Keratinocyte (primary cell): ENCODE measurements around the gene ANO10. TPM values are rescaled to one million over a fixed set of nuclear protein-coding genes. Genes with fewer than 3 reads are reported as not detected.

Source experiments
- DNase-seq: peaks from one replicate; pipeline ENCODE4 v3.0.0-alpha.2; 2011; ENCODE audit warnings: low read depth, missing footprints, low spot score
- FAIRE-seq: peaks from 2 replicates; lab custom pipeline; 2011; peaks lifted over from hg19 to GRCh38; lab: Jason Lieb, UNC
- H2AFZ ChIP-seq: 2 replicates; pipeline ENCODE4 v1.6.0; 2012; ENCODE audit warnings: low read length, control low read depth, inconsistent platforms; ENCODE audit not compliant: control insufficient read depth
- H3K27ac ChIP-seq: 2 replicates; pipeline ENCODE4 v1.5.1; 2011; ENCODE audit warnings: low read length; ENCODE audit not compliant: control insufficient read depth, insufficient read depth
- H3K27me3 ChIP-seq: 3 replicates; pipeline ENCODE4 v1.6.0; 2011; ENCODE audit warnings: low read length; ENCODE audit not compliant: control insufficient read depth, insufficient read depth; ENCODE audit errors: extremely low read depth
- H3K36me3 ChIP-seq, 2 experiments: 2 replicates in 1 of 2; 3 replicates in 1 of 2; pipeline ENCODE4 v1.5.1; 2011; ENCODE audit warnings: low read length in 2 of 2, mild to moderate bottlenecking in 1 of 2; ENCODE audit not compliant: control insufficient read depth in 2 of 2, insufficient read depth in 2 of 2; ENCODE audit errors: extremely low read depth in 1 of 2
- H3K4me1 ChIP-seq: 3 replicates; pipeline ENCODE4 v1.5.1; 2011; ENCODE audit warnings: low read length; ENCODE audit not compliant: control insufficient read depth, insufficient read depth; ENCODE audit errors: extremely low read depth
- H3K4me2 ChIP-seq: 3 replicates; pipeline ENCODE4 v1.6.0; 2011; ENCODE audit warnings: low read depth, low read length; ENCODE audit not compliant: control insufficient read depth, insufficient read depth; ENCODE audit errors: extremely low read depth
- H3K4me3 ChIP-seq, 3 experiments: fragments of 200-600 bp in 1 of 3; sonication (generic) in 1 of 3; 2 replicates in 2 of 3; 3 replicates in 1 of 3; pipeline ENCODE4 v1.5.1; 2011 to 2016; ENCODE audit warnings: low read length in 3 of 3, mild to moderate bottlenecking in 3 of 3, control low read depth in 2 of 3, inconsistent platforms in 1 of 3, low read depth in 1 of 3, mixed read lengths in 1 of 3, mixed run types in 1 of 3, moderate library complexity in 1 of 3; ENCODE audit not compliant: control insufficient read depth in 2 of 3, insufficient read depth in 2 of 3; ENCODE audit errors: extremely low read depth in 1 of 3
- H3K79me2 ChIP-seq: 2 replicates; pipeline ENCODE4 v1.6.0; 2012; ENCODE audit warnings: low read length; ENCODE audit not compliant: control insufficient read depth, insufficient read depth
- H3K9ac ChIP-seq: 3 replicates; pipeline ENCODE4 v1.6.0; 2011; ENCODE audit warnings: low read length; ENCODE audit not compliant: control insufficient read depth, insufficient read depth; ENCODE audit errors: extremely low read depth
- H3K9me1 ChIP-seq: 3 replicates; pipeline ENCODE4 v1.6.0; 2011; ENCODE audit warnings: low read length; ENCODE audit not compliant: control insufficient read depth, insufficient read depth; ENCODE audit errors: extremely low read depth
- H3K9me3 ChIP-seq: 2 replicates; pipeline ENCODE4 v1.5.1; 2012; ENCODE audit warnings: low read depth, low read length; ENCODE audit not compliant: control insufficient read depth
- H4K20me1 ChIP-seq: 3 replicates; pipeline ENCODE4 v1.6.0; 2011; ENCODE audit warnings: low read length; ENCODE audit not compliant: control insufficient read depth, insufficient read depth; ENCODE audit errors: extremely low read depth
- EZH2 ChIP-seq: IDR thresholded peaks from one replicate; pipeline ENCODE4 v1.6.1; 2012; ENCODE audit warnings: inconsistent platforms, mild to moderate bottlenecking, low read length, moderate library complexity
- dilution Hi-C: fragments of 300-500 bp; cut with MboI; formaldehyde crosslinking; loops from one replicate; pipeline ENCODE4 v1.7.0; 2020; ENCODE audit warnings: low sequenced_read_pairs; ENCODE audit not compliant: extremely low pct_ligation_motif_present
- polyA plus RNA-seq, 5 experiments: library from polyadenylated mRNA; depleted of rRNA in 3 of 5; stranded (reverse) in 3 of 5; stranded (forward) in 1 of 5; unstranded in 1 of 5; fragments of >200 nt; gene quantifications; 1 replicate in 1 of 5; 2 replicates in 3 of 5; 3 replicates in 1 of 5; pipeline versions ENCODE4 v1.2.1 to v1.2.3, GENCODE V29; 2011 to 2012; ENCODE audit warnings: missing spikeins in 2 of 5, low read depth in 1 of 5, low replicate concordance in 1 of 5
- TF ChIP-seq, protein P1 (sequence below), 3 experiments: IDR thresholded peaks in 1 of 3; conservative IDR thresholded peaks in 1 of 3; optimal IDR thresholded peaks in 1 of 3; 2 replicates in 2 of 3; 3 replicates in 1 of 3; pipeline versions ENCODE3 to v1.5.1; 2011; ENCODE audit warnings: low read length in 3 of 3, mild to moderate bottlenecking in 3 of 3, moderate library complexity in 2 of 3, control low read depth in 1 of 3, inconsistent platforms in 1 of 3; ENCODE audit not compliant: insufficient read depth in 2 of 3; ENCODE audit errors: extremely low read depth in 1 of 3

The ANO10 gene
- polyA plus RNA-seq, 1 donor (not counting 4 experiments of a cell fraction or from before 2014, with no cell fraction given): 48.8 TPM

DNA sequence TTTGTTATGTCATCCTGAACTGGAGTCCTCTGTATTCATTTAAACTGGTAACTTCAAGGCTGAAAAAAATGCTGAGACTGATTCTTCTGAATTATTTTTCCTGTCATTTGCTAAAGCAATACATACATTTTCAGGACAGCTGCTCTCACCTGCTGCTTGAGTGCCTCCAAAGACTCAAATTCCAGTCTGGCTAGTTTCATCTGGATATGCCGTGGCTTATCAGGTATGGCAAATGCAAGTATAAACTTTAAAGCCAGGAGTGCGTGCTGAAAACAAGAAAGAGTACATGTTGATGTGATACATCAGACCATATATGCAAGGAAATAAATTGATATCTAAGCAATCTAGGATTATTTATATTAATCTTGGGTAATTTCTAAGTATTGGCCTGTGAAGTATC lies 189.3 kb downstream of the ANO10 start:
- Histone ChIP-seq H3K27me3 (no peaks in the 10 kb centered on the region), H3K79me2 (no peaks in the 10 kb centered on the region), H2AFZ (no peak overlapping the region), H3K9me3 (no peaks in the 10 kb centered on the region), H3K4me3 (no peak overlapping the region), H3K4me2 (no peak overlapping the region), H3K36me3 (no peaks in the 10 kb centered on the region), H3K9me1 (no peaks in the 10 kb centered on the region), H4K20me1 (no peaks in the 10 kb centered on the region), H3K4me1 (no peaks in the 10 kb centered on the region), H3K27ac (no peak overlapping the region), H3K9ac (no peak overlapping the region)
- TF ChIP-seq, protein P1, sequence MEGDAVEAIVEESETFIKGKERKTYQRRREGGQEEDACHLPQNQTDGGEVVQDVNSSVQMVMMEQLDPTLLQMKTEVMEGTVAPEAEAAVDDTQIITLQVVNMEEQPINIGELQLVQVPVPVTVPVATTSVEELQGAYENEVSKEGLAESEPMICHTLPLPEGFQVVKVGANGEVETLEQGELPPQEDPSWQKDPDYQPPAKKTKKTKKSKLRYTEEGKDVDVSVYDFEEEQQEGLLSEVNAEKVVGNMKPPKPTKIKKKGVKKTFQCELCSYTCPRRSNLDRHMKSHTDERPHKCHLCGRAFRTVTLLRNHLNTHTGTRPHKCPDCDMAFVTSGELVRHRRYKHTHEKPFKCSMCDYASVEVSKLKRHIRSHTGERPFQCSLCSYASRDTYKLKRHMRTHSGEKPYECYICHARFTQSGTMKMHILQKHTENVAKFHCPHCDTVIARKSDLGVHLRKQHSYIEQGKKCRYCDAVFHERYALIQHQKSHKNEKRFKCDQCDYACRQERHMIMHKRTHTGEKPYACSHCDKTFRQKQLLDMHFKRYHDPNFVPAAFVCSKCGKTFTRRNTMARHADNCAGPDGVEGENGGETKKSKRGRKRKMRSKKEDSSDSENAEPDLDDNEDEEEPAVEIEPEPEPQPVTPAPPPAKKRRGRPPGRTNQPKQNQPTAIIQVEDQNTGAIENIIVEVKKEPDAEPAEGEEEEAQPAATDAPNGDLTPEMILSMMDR (optimal IDR thresholded peaks at IDR 0.05 in 1 of 3, IDR thresholded peaks at IDR 0.05 in 1 of 3, conservative IDR thresholded peaks at IDR 0.05 in 1 of 3; ENCODE audit: extremely low read depth in 1 of 3, insufficient read depth in 2 of 3, low read length in 3 of 3): no peak
- TF ChIP-seq EZH2: no peak
- DNase-seq (no peak), FAIRE-seq (no peak)
- dilution Hi-C loops: no loop called here

DNA sequence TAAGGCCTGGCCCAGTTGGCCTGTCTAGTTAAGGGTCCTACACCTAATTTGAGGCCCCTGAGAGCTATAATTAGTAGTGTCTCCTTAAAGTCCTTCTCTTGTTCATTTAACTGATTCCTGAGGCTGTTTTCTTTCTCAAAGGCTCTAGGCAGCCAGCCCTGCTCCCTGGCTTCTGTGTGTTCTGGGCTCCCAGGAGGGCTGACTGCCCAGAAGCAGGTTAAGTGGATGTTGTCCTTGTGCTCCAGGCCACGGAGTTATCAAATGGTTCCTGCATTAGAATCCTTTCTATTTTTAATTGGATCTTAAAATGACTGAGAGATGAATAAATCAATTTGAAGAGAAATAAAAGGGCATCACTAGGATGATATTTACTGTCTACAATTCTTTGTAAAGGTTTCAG lies 195.4 kb downstream of the ANO10 start:
- H2AFZ ChIP-seq: no peak overlapping the region
- DNase-seq (no peak), FAIRE-seq (no peak)
- H3K27ac ChIP-seq: no peak overlapping the region
- no peaks in the 10 kb centered on the region for H3K27me3 ChIP-seq
- H4K20me1 ChIP-seq: no peaks in the 10 kb centered on the region
- TF ChIP-seq, protein P1 (optimal IDR thresholded peaks at IDR 0.05 in 1 of 3, IDR thresholded peaks at IDR 0.05 in 1 of 3, conservative IDR thresholded peaks at IDR 0.05 in 1 of 3; ENCODE audit: extremely low read depth in 1 of 3, insufficient read depth in 2 of 3, low read length in 3 of 3): no peak
- no peak for TF ChIP-seq EZH2
- no peak overlapping the region for H3K4me2 ChIP-seq
- H3K4me3 ChIP-seq: no peak overlapping the region
- H3K9me1 ChIP-seq: no peaks in the 10 kb centered on the region
- no peaks in the 10 kb centered on the region for H3K4me1 ChIP-seq
- no peaks in the 10 kb centered on the region for H3K79me2 ChIP-seq
- H3K9me3 ChIP-seq: no peaks in the 10 kb centered on the region
- H3K36me3 ChIP-seq: no peaks in the 10 kb centered on the region
- dilution Hi-C loops: no loop called here
- H3K9ac ChIP-seq: no peak overlapping the region
